HG03025 (cell line): ENCODE results near the gene C22orf23.

Source experiments
- ATAC-seq: cut with Tn5 transposase; IDR thresholded peaks from one replicate; pipeline ENCODE4 v1.9.1; 2021; ENCODE audit warnings: mild to moderate bottlenecking, moderate library complexity; ENCODE audit not compliant: unreplicated experiment, low FRiP score

C22orf23 gene

GRCh38 chr22:37953437-37954179 is at the start of gene C22orf23, which contains the start of gene POLR2F:
Gene C22orf23, minus strand, starts transcription at chr22:37953601. Its CDS starts 452 bp downstream, at chr22:37953149.
Gene POLR2F, plus strand, starts transcription at chr22:37953699. Its CDS starts 89 bp downstream, at chr22:37953788.
- peak; percentile 66 for ATAC-seq

DNA sequence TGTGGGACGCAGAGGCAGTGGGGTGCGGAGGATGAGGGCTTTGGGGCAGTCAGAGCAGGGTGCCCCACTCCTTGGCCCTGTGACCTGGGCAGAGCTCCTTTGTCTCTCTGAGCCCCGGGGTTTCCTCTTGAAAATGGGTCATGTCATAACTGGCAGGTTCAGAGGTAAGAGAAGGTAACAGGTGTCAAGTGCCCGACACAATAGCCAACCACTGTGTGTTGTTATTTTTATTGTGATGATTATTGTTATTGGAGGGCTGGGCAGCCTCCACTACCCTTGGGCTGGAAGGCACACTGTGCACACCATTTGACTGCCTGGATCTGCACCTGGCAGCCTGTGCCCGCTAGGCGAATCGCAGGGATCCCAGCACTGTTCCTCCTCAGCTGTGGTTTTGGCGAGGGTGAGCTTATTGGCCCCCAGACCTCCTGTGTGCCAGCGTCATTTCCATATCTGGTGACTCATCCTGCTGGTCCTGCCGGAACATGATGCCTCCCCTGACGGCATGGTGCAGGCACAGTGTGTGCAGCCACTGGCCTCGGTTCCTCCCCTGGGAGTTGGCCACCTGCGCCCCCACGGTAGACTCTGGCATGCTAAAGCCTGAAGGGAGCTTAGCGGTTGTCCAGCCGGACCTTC is 46.4 kb upstream of the C22orf23 start:
- no peak for ATAC-seq

- ATAC-seq: no peak
Observed at GRCh38 chr22:37999236-37999635, 45.8 kb upstream of the C22orf23 start.

DNA sequence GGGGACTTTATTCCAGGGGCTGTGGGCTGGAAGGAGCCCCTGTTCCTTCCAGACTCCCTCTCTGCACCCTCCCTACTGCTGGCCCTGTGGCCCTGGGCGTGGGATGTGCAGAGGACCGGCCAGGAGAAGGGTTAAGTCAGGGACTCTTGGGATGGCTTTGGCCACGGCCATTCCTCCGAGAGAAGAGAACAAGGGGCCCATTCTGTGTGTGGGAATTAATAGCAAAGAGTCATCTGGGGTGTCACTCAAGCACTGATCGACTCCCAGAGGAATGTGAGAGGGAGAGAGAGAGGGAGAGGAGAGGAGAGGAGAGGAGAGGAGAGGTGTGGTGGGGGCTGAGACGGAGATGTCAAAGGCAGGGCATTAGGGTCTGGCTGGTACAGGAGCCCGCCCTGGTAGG is 45.1 kb upstream of the C22orf23 start:
- ATAC-seq: no peak

DNA sequence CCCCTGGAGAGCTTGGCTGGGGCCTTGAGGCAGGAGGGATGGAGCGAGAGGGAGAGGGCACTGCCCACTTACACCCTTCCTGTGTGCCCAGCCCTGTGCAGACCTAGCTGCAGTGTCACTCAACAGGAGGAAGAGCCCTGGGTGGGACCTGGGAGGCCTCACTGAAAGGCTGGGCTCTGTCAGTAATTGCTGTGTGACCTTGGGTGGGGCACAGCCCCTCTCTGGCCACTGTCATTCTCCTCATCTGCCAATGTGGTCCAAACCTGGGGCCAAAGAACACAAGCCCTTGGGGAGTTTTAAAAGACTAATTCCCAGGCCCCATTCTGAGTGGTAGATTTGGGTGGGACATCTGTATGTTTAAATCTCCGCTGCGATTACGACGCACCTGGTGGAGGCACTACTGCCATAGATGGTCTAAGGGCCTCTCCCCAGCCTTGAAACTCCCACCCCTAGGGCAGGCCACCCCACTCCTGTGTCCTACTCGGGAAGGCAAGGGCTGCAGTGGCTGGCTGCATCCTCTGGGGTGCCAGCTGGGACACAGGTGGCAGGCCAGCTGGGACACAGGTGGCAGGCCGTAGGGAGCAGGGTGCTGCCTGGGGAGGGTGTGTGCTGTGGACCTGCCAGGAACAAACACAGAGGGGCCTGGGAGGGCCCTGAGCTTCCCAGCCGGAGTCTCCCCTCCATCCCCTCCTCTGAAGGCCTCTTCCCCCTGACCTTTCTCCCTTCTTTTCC is 43.3 kb upstream of the C22orf23 start:
- no peak for ATAC-seq

- ATAC-seq: no peak
Observed at GRCh38 chr22:37996079-37996478, 42.7 kb upstream of the C22orf23 start.

DNA sequence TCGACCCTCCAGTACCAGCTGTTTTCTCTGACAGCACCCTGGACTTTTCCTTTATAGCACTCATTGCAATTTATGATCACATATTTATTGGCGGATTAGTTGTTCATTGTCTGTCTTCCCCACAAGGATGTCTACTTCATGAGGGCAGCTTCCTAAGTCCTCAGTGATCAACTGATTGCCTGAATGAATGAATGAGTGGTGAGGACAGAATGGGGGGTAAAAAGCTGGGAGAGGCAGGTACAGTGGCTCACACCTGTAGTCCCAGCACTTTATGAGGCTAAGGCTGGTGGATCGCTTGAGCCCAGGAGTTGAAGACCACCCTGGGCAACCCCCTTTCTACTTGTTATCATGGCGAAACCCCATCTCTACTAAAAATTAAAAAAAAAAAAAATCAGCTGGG is 42.1 kb upstream of the C22orf23 start:
- no peak for ATAC-seq

DNA sequence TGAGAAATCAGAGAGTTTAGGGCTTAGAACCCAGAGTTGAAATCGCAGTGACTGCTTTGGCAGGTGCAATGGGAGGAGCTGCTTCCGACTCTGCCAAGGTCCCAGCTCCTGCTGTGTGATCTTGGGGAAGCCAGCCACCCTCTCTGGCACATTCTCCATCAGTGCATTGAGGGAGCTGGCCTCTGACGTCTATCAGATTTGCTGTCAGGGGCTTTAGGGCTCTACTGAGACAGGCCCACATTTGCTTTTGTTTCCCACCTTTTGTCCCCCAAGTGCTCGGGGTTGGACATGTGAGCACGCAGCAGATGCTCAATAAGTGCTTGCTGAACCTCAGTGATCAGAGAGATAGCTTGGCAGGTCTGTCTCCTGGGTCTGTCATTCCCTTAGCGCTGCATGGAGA is 41.6 kb upstream of the C22orf23 start:
- ATAC-seq: no peak

GRCh38 chr22:37994049-37994448 is 40.6 kb upstream of the C22orf23 start:
- ATAC-seq: no peak

DNA sequence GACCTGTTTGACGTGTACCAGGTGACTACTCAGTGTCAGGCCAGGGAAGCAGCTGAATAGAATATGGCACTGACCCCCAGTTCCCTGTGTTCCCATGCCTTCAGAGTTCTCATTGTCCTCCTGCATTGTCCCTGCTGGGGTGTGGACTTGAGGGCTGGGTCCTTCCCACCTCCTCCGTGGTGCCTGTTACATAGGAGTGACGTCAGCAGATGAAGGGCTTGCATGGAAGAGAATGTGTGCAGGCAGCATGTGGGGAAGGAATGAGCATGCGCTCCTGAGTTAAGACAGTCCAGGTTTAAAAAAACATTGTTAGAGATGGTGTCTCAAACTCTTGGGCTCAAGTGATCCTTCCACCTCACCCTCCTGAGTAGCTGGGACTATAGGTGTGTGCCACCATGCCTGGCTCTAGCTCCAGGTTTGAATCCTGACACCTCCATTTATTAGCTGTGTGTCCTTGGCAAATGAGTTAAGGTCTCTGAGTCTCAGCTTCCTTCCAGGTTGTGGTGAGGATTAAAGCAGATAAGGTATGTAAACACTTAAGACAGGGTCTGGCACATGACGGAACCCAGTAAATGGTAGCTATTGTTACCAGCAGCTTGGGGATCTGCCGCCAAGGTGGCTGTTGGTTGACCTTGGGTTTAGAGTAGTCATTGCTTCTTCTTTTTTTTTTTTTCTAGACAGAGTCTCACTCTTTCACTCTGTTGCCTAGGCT is 38.5 kb upstream of the C22orf23 start:
- ATAC-seq: no peak

DNA sequence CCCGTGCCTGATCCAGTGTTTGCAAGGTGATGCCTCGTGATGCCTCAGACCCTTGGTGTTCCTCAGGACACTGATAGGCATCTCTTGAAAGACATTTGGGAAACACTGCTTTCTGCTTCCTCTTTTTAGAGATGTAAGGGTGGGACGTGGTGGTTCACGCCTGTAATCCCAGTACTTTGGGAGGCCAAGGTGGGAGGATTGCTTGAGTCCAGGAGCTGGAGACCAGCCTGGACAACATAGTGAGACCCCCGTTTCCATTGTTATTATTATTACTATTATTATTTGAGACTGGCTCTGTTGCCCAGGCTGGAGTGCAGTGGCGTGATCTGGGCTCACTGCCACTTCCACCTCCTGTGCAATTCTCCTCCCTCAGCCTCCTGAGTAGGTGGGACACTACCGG is 37.5 kb upstream of the C22orf23 start:
- ATAC-seq: no peak

DNA sequence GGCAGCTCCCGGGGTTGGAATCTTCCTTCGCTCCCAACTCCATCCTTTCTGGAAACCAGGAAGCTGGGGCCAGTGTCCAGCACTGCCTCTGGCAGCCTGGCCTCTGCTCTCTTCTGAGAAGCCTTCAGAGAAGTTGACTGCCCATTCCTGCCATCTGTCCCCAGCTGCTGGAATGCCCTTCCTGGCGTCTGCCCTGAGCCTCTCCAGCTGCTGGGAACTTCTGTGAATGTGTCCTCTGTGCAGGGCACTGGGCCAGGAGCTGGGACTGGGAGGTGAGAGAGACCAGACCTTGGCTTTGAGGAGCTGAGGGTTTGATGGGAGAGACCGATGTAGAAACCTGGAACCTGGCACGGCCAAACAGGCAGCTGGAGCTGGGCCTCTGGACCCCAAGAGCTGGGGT is 36.9 kb upstream of the C22orf23 start:
- no peak for ATAC-seq

- ATAC-seq: no peak
Observed at GRCh38 chr22:37989146-37990045, 36.0 kb upstream of the C22orf23 start.

DNA sequence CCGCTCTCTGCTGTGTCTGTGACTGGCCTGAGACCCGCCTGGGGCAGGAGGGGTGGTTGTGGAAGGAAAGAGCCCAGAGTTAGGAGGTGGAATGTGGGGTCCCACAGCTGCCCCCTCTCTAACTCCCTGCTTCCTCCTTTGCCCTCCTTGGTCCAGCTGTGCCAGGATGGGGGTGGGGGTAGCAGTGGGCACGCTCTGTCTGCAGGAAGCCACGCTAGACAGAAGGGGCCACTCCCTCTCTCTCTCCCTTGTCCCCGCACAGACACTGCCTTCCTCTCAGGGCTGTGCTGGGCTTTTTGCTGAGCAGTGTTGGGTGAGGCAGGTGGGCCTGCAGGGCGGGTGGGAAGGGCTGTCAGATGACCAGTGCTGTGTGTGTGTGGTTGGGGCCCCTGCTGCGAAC is 33.0 kb upstream of the C22orf23 start:
- ATAC-seq: no peak

GRCh38 chr22:37985751-37986281 is 32.4 kb upstream of the C22orf23 start:
- no peak for ATAC-seq

GRCh38 chr22:37985050-37985585 is 31.7 kb upstream of the C22orf23 start:
- no peak for ATAC-seq

DNA sequence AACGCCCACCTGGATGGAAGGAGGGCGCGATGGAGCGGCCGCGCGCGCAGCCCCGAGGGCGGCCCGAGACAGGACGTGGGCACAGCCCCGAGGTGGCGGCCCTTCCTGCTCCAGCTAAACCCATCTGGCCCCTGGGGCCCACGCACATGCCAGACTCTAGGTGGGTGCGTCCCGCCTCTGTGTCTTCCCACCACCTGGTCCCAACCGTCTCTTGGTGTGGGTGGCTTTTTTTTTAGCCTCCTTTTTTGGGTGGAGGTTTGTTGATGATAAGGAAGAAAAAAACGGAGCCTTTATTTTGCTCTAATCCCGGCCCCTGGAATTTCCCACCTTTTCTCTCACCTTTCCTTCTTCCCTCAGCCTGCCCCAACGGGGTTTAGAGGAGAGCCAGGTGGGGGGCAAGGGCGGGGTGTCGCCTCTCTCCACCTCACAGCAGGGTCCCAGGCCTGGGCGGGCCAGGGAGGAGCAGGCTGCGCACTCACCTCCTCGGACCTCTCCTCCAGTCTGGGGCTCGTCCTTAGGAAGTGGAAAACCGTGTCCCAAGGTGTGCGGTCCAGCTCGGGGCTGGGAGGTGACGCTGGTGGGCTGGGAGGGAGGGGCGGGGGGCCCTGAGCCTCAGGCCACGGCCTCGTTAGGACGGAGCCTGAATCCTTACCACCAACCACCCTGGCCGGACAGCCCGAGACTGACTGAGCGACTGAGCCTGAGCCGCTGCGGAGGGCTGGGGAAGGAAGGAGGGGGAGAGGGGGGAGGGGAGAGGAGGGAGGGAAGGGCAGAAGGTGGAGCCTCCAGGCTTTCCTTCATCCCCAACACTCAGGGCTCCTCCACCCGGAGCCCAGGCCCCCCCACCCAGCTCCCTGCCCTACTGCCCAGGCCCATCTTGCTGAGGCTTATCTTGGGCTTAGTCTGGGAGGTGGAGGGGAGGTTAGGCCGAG is 30.7 kb upstream of the C22orf23 start, which contains the start of gene SOX10:
SOX10 (minus strand) TSS at position 696 of the 932 bp plus-strand sequence. CDS start 771 bp downstream, outside the sequence.
- no peak for ATAC-seq
